Activated CD8-positive, alpha-beta memory T cell treated with anti-CD3 and anti-CD28 coated beads for 36 hours (primary cell): ENCODE results near the gene ZNF497. TPM values are rescaled to one million over a fixed set of nuclear protein-coding genes. Genes with fewer than 3 reads are reported as not detected.

Experiments used
- CTCF ChIA-PET: fragments of 350-600 bp; sonication (Branson Sonifier 250); formaldehyde crosslinking; loops from one replicate; lab custom pipeline; 2021; ENCODE audit warnings: antibody characterized with exemption; lab: Charles Lee
- POLR2A ChIA-PET: fragments of 350-600 bp; sonication (Branson Sonifier 250); formaldehyde crosslinking; loops from one replicate; lab custom pipeline; 2021; ENCODE audit warnings: antibody characterized with exemption; lab: Charles Lee
- total RNA-seq, 2 experiments: library from RNA; stranded (reverse); gene quantifications; one replicate each; pipeline ENCODE4 v1.2.3, GENCODE V29; 2021

The ZNF497 gene
- total RNA-seq, 2 experiments from 2014 or later: 1.5 to 1.7 TPM

DNA sequence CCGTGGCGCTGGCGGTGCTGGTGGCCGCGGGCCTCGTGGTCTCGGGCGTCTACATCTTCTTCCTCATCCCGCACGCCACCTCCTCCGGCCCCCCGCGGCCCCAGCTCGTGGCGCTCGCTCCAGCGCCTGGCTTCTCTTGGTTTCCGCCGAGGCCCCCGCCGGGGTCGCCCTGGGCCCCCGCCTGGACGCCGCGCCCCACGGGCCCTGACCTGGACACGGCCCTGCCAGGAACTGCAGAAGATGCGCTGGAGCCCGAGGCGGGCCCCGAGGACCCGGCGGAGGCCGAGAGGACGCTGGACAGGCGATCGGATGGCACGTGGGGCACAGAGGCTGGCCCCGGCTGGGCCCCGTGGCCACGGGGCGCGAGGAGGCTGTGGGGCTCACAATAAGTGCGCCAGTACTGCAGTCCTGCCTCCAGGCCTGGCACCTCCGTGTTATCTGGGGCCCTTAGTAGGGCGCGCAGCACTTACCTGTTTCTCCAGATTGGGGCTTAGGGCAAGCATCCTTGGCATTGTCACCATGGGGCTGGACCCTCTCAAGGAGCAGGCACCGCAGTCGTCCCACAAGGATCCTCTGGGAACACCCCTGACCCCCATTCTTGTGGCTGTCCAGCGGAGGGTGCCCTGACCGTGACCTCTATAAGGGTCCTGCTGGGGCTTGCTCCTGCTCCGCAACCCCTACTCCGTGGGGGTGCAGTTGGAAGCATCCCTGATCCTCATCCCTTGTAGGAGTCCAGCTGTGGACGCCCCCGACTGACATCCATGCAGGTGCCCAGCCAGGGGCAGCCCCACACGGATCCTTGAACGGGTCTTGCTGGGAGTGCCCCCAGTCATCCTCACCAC, 34.4 kb upstream of the ZNF497 start:
- ChIA-PET POLR2A (no interaction called here), CTCF (interaction anchor here (1.0 kb wide), 1 partner anchor 13 kb away, joined by 3 read pairs; no protein-coding TSS in a partner anchor)

DNA sequence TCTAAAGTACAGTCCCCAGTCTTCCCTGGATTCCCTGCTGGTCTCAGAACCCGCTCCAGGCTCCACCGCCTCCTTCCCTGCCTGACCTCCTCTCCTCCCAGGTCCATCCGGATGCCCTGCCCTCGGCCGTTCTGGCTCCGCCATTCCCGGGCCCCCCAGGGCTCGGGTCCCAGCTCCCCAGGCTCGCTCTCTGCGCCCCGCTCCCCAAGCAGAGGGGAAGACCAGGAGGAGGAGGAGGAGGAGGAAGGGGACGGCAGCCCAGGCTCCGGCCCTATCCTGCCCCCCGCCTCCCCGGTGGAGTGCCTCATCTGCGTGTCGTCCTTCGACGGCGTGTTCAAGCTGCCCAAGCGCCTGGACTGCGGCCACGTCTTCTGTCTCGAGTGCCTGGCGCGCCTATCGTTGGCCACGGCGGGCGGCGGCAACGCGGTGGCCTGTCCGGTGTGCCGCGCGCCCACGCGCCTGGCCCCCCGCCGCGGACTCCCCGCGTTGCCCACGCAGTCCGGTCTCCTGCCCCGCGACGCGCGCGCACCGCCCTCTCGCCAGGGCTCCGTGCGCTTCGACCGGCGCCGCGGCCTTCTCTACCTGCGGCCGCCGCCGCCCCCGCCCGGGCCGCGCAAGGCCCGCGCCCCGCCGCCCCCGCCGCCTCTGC, 33.6 kb upstream of the ZNF497 start:
- ChIA-PET CTCF (interaction anchor here (1.0 kb wide), 1 partner anchor 12 kb away, joined by 3 read pairs; no protein-coding TSS in a partner anchor), POLR2A (interaction anchor here (1.0 kb wide), 1 partner anchor 9 kb away, joined by 4 read pairs; the partner anchor contains the start of gene RPS5)

DNA sequence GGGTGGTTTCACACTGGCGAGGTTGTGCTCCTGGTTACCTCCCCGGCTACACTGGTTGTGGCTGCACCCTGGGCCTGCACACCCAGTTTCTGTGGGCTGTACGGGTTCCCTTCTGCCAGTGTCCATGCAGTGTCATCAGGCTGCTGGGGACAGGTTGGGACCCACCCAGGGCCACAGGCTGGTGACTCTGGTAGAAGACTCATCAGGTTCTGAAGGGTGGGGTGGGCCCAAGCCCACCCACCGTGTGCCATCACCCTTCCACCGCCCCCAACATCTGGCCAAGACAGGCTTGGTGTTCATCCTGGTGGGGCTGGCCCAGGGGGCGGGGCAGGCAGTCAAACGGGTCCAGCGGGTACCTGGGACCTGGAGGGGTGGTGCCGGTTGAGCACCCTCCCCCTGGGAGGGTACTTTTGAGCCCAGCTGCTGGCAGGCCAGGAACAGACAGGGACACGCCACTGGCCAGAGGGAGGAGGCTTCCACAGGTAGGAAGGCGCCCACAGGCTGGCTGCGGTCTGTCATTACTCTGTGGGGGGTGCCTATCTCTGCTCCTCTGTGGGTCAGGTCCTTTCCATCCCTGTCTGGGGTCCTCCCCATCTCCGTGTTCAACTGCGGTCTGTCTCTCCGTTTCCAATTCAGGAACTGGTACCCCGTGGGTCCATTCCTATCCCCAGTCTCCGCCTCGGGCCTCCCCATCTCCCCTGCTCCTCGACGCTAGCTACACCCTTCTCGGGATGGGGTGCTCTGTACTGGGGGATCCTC, 32.8 kb upstream of the ZNF497 start, which contains the start of gene RNF225:
RNF225 (plus strand) TSS at position 437 of the 759 bp plus-strand sequence. CDS start 434 bp downstream, outside the sequence.
- ChIA-PET CTCF (interaction anchor here (0.7 to 1.0 kb wide), 2 partner anchors 12 to 121 kb away, joined by 3 read pairs; no protein-coding TSS in a partner anchor), POLR2A (interaction anchor here (1.0 kb wide), 1 partner anchor 8 kb away, joined by 4 read pairs; the partner anchor contains the start of gene RPS5)

DNA sequence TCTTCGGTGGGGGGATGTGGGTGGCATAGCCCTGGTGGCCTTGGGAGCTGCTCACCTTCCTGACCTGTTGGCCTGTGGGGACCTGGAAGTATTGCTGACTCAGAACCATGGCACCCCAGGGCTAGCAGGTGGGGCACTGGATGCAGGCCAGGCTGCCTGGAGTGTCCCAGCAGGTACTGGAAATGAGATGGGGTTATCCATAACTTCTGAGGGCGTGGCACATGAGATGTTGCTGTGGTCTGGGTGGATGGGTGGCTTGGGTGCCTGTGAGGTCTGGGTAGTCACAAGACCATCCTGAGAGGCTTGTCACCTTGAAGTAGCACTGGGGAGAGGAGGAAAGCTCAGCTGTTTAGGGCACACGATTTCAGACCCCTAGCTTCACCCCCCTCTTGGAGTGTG, 32.3 kb upstream of the ZNF497 start:
- ChIA-PET CTCF (interaction anchor here (0.7 kb wide), 1 partner anchor 121 kb away, joined by 3 read pairs; no protein-coding TSS in a partner anchor), POLR2A (no interaction called here)

DNA sequence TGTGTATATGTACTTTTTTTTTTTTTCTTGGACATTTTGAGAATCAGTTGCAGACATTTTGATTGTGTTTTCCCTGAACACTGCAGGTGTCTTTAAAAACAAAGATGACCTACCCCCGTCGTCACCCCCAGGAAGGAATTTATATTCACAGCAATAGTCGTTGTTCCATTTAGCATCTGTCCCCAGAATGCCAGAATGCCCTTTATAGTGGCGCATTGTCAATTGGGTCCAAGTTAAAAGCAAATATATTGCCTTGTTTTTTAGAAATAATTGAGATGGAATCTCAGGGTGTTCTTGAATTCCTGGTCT, 31.1 kb upstream of the ZNF497 start:
- POLR2A ChIA-PET: no interaction called here
- CTCF ChIA-PET: no interaction called here

DNA sequence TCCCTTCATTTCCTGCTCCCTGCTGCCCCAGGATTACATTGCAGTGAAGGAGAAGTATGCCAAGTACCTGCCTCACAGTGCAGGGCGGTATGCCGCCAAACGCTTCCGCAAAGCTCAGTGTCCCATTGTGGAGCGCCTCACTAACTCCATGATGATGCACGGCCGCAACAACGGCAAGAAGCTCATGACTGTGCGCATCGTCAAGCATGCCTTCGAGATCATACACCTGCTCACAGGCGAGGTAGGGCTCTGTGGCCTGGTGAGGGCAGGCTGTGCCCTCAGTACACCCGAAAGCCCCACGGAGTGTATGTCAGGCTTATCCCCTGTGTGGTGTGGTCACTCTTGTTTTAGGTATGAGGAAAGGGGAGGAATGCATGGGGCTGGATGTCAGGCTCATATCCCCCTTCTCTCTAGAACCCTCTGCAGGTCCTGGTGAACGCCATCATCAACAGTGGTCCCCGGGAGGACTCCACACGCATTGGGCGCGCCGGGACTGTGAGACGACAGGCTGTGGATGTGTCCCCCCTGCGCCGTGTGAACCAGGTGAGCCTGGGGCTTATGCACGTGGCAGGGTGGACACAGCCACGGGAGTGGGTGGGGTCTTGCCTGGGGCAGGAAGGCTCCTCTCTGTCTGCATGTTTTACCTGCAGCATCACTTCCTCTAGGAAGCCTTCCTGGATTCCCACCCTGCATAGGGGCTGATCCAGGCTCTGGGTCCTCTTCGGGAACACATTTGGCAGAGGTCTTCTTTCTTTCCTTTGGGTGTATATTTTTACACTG, 30.6 kb upstream of the ZNF497 start:
- ChIA-PET CTCF (no interaction called here), POLR2A (no interaction called here)

DNA sequence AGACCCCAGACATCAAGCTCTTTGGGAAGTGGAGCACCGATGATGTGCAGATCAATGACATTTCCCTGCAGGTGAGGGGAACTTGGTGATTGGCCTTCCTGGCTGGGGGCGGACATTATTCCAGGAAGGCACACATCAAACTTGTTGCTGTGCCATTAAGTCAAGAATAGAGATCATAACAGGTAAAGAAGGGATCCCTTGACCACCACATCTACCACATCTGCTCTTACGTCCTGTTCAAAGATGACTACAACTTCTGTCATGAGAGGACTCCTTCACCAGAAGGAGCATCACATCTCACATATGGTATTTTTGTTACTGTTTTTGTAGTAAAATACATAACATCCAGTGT, 25.6 kb upstream of the ZNF497 start:
- POLR2A ChIA-PET: interaction anchor here (0.6 to 0.7 kb wide), 4 partner anchors 24 to 101 kb away, joined by 3 to 4 read pairs (median 3); no protein-coding TSS in a partner anchor
- CTCF ChIA-PET: interaction anchor here (0.6 to 0.8 kb wide), 2 partner anchors 132 to 735 kb away, joined by 3 read pairs; partner anchors contain the start of gene ZBTB45

DNA sequence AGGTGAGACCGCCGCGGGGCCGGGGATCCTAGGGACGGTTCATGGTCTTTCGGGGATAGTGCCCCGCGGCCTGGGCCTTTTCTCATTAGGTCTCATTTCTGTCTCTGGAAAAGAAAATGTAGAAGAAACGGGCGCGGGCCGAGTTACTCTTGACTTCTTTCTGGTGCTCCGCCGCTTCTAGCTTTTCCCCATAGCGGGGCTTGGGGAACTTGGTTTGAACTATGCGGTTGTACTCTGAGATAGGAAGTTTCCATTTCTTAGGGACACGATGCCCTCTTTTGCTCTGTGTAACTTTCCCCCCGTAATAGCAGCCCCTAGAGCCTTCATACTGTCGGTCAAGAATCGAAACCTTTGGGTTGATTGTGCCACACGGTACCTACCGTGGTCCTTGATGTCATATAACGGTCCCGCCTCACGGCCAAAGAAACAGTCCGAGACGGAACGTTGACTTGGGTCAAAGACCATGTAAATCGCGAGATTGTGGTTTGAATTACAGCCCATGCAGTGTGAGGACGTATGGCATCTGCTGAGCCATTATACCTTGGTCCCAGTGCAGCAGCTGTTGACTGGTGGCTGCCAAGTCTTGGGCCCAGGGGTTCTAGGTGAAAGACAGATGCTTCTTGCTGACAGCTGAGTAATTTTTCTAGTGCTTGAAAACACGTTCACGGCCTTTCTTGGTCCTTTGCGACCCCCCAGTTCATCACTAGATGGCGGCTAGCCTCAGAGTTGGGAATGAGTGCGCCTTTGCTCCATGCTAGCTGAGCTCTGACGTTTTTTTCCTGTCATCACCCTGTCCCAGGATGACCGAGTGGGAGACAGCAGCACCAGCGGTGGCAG, 25.0 kb upstream of the ZNF497 start:
- CTCF ChIA-PET: interaction anchor here (0.6 to 0.8 kb wide), 2 partner anchors 132 to 735 kb away, joined by 3 read pairs; partner anchors contain the start of gene ZBTB45
- POLR2A ChIA-PET: interaction anchor here (0.6 to 1.4 kb wide), 6 partner anchors 8 to 102 kb away, joined by 3 to 4 read pairs (median 4); partner anchors contain the start of genes RNF225 and ZNF497

DNA sequence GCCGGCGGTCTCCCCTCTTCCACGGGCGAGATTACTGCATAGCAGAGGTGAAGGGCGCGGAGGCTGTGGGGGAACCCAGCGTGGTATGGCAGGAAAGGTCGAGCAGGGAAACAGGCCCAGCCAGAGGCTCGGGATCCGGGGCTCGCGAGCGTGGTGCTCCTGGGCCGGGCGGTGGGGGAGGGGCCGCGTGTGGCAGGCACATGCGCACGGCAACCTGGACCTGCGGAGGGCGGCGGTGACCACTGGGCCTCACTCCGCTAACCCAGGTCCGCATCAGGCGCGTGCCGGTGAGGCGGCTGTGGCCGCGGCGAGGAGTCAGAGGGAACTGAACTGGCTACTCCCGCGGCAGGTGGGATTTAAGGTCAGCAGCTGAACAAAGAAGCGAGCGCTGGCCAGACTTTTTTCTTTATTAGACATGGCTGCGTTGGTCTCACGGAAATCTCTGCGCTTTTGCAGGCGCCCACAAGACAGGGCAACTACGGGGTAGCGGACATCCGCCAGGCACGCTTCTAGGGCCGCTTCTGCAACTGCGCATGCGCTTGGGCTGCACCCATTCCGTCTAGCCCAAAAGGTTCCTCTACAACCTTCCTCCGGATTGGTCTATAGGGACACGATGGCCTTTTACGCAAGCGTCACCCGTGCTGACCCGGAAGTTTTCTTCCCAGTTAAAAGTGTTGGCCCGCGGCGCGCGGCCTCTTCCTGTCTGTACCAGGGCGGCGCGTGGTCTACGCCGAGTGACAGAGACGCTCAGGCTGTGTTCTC, 24.2 kb upstream of the ZNF497 start, which contains the start of gene RPS5:
RPS5 (plus strand) TSS at position 694 of the 762 bp plus-strand sequence. CDS start 869 bp downstream, outside the sequence.
- CTCF ChIA-PET: no interaction called here
- POLR2A ChIA-PET: interaction anchor here (1.0 to 1.4 kb wide), 3 partner anchors 9 to 40 kb away, joined by 3 to 4 read pairs (median 4); partner anchors contain the start of genes RNF225 and ZNF497

DNA sequence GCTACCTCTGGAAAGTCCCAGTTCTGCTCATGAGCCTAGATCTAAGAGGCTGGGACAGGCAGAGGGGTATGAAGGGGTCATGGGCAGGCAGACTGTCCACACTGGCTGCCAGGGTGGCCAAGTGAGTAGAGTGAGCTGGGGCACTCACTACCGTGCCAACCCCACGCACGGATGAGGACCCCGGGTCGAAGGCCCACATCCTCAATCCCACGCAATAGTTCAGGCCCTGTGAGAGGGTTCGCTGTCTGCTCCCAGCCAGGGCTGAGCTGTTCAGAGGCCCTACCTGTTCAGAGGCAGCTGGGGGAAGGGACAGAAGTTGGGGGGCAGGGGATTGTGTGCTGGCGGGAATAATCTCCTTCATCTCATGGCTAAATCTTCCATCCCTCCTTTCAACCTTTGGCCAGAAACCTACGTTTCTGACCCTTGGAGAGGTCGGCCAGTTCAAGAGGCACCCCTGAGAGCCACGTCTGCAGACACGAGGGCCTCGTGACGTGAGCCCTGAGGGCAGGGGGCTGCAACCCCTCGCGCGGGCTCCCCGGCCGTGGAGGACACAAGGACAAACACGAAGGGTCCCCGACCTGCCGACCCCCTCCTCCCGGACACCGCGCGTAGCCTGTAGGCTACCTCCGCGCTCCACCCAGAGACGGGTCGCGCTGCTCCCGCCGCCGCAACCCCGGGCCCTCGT, 23.5 kb upstream of the ZNF497 start:
- ChIA-PET CTCF (no interaction called here), POLR2A (interaction anchor here (0.6 to 0.7 kb wide), 5 partner anchors 13 to 930 kb away, joined by 3 to 5 read pairs (median 3); no protein-coding TSS in a partner anchor)

DNA sequence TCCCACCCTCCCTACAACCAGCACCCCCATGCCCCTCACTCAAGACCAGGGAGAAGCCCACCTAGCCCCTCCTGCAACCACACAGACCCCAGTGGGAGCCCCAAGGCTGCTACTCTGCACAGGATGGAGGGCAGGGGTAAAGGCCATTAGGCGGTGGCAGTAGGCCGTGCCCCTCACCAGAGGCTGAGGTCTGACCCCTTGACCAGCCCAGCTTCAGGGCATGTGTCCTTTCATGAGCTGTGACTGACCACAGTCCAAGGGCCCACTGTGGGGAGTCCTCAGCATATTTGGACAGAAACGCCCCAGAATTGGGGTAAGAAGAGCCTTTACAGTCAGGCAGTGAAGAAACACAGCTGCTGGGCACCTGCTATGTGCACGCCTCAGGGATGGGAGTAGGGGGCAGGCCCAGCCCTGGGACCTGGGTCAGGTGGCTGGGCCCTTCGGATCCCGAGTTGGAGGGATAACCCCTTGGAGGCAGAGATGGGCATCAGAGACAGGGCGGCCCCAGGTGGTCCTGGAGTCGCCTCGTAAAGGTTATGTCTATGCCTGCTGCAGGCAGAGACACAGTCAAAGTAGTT, 22.9 kb upstream of the ZNF497 start:
- ChIA-PET CTCF (no interaction called here), POLR2A (interaction anchor here (0.6 to 0.7 kb wide), 5 partner anchors 12 to 930 kb away, joined by 3 to 5 read pairs (median 3); no protein-coding TSS in a partner anchor)

DNA sequence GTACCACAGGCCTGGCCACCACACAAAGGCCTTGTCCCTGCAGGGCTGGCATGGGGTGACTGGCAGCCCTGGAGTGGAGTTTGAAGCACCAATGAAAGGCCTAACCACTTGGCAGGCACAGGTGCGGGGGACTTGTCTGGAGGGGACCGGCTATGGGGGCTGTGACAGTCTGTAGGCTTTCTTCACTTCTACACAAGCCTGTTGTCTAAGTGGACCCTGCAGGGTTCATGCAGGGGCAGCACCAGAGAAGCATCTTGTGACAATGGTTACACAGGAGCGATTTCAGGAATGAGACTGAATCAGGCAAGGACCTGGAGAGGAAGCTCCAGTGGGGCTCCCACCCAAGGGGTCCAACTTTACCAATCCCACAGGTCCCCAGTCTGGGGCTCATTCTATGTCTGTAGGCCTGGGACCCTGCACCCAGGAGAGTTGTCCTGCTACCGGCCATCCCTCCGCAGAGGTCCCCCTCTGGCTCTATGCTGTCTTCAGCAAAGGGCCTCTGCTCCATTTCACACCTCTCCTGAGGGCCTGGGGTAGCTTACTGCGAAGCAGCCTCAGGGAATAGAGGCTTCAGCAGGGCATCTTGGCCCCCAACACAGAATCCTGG, 20.5 kb upstream of the ZNF497 start:
- ChIA-PET POLR2A (no interaction called here), CTCF (interaction anchor here (1.0 kb wide), 1 partner anchor 13 kb away, joined by 3 read pairs; no protein-coding TSS in a partner anchor)

DNA sequence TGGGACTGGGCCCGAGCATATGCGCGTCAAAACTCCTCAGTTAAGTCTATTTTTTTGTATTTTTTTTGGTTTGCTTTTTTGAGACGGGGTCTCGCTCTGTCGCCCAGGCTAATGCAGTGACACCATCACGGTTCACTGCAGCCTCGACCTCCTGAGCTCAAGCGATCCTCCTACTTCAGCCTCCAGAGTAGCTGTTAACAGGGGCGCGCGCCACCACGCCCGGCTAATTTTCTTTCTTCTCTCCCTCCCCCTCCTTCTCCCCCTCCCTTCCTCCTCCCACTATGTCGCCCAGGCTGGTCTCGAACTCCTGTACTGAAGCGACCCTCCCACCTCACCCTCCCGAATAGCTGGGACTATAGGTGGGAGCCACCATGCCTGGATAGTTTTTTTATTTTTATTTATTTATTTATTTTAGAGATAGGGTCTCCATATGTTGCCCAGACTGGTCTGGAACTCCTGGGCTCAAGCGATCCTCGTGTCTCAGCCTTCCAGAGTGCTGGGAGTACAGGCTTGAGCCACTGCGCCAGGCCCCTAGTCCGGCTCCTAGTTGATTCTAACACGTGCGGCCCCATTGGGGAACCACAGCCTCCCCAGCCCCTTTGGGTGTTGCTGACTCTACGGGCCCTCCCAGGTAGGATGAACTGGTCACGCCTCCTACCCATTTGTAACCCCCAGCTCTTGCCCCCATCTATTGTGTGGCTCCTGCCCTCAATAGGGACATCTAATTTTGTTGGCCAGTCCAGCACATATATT, 19.1 kb upstream of the ZNF497 start:
- ChIA-PET POLR2A (interaction anchor here (0.6 to 1.4 kb wide), 3 partner anchors 20 to 64 kb away, joined by 4 to 6 read pairs (median 6); partner anchors contain the start of gene ZNF497), CTCF (interaction anchor here (1.1 to 1.5 kb wide), 2 partner anchors 35 to 138 kb away, joined by 3 to 7 read pairs; partner anchors contain the start of gene ZBTB45)
